GM12878 (cell line): Measurements from ENCODE around the gene CD48. TPM values are rescaled to one million over a fixed set of nuclear protein-coding genes. Genes with fewer than 3 reads are reported as not detected.

Experiments used
- BCL11A ChIP-seq: IDR thresholded peaks from 2 replicates; pipeline ENCODE4 v1.6.1; 2011; ENCODE audit warnings: low read depth, low read length
- CBX3 ChIP-seq: fragments of 200-600 bp; sonication (generic); IDR thresholded peaks from 2 replicates; pipeline ENCODE4 v1.6.1; 2016; ENCODE audit warnings: low read depth, borderline replicate concordance
- CBX5 ChIP-seq: sonication (generic); IDR thresholded peaks from 2 replicates; pipeline ENCODE4 v1.6.1; 2016; ENCODE audit warnings: low read depth, moderate library complexity, mild to moderate bottlenecking, inconsistent platforms
- EGR1 ChIP-seq, 2 experiments: IDR thresholded peaks; 1 replicate in 1 of 2; 2 replicates in 1 of 2; pipeline ENCODE4 v1.6.1; 2011 to 2012; ENCODE audit warnings: low read depth in 2 of 2, low read length in 2 of 2, borderline replicate concordance in 1 of 2, mild to moderate bottlenecking in 1 of 2, moderate library complexity in 1 of 2
- EP300 ChIP-seq, 2 experiments: fragments of 150-350 bp in 1 of 2; IDR thresholded peaks; 2 replicates each; pipeline ENCODE4 v1.6.1; 2011 to 2012; ENCODE audit warnings: low read depth in 2 of 2, low read length in 2 of 2, borderline replicate concordance in 1 of 2, improper control_type of control experiment in 1 of 2, inconsistent platforms in 1 of 2; ENCODE audit not compliant: control insufficient read depth in 1 of 2
- FOS ChIP-seq: IDR thresholded peaks from 3 replicates; pipeline ENCODE4 v1.6.1; 2011; ENCODE audit warnings: borderline replicate concordance; ENCODE audit not compliant: insufficient read length; ENCODE audit errors: extremely low read depth
- HDAC2 ChIP-seq: fragments of 200-600 bp; sonication (generic); IDR thresholded peaks from 2 replicates; pipeline ENCODE4 v1.6.1; 2017
- IKZF1 ChIP-seq: fragments of 450-650 bp; conservative IDR thresholded peaks from 2 replicates; pipeline ENCODE4 v1.6.1; 2017; ENCODE audit warnings: antibody characterized with exemption, mild to moderate bottlenecking
- JUNB ChIP-seq: IDR thresholded peaks from 2 replicates; pipeline ENCODE4 v1.6.1; 2016; ENCODE audit warnings: antibody characterized with exemption, mild to moderate bottlenecking
- JUND ChIP-seq: IDR thresholded peaks from 2 replicates; pipeline ENCODE4 v1.6.1; 2012; ENCODE audit warnings: low read depth, mild to moderate bottlenecking, low read length, improper control_type of control experiment, moderate library complexity
- MEF2A ChIP-seq: IDR thresholded peaks from 2 replicates; pipeline ENCODE4 v1.6.1; 2011; ENCODE audit warnings: low read depth, mild to moderate bottlenecking, low read length, moderate library complexity; ENCODE audit not compliant: insufficient read depth
- MXI1 ChIP-seq: fragments of 150-350 bp; IDR thresholded peaks from 2 replicates; pipeline ENCODE4 v1.6.1; 2011; ENCODE audit warnings: low read depth, mild to moderate bottlenecking, inconsistent platforms, low read length, improper control_type of control experiment
- NBN ChIP-seq: fragments of 450-650 bp; IDR thresholded peaks from 2 replicates; pipeline ENCODE4 v1.6.1; 2016
- NFIC ChIP-seq: IDR thresholded peaks from 2 replicates; pipeline ENCODE4 v1.6.1; 2012; ENCODE audit warnings: low read depth, mild to moderate bottlenecking, inconsistent platforms, low read length, moderate library complexity
- POLR2AphosphoS5 ChIP-seq: IDR thresholded peaks from 2 replicates; pipeline ENCODE4 v1.6.1; 2011; ENCODE audit warnings: mild to moderate bottlenecking, low read length, inconsistent platforms
- POU2F2 ChIP-seq: IDR thresholded peaks from 3 replicates; pipeline ENCODE4 v1.6.1; 2011; ENCODE audit warnings: low read depth, mild to moderate bottlenecking, low read length, borderline replicate concordance
- RAD21 ChIP-seq: IDR thresholded peaks from 2 replicates; pipeline ENCODE4 v1.6.1; 2011; ENCODE audit warnings: mild to moderate bottlenecking, low read depth, low read length, moderate library complexity; ENCODE audit not compliant: insufficient read depth
- RAD51 ChIP-seq: fragments of 450-650 bp; IDR thresholded peaks from 2 replicates; pipeline ENCODE4 v1.6.1; 2016; ENCODE audit warnings: moderate library complexity, mild to moderate bottlenecking, inconsistent platforms
- RBBP5 ChIP-seq: fragments of 200-600 bp; sonication (generic); conservative IDR thresholded peaks from 2 replicates; pipeline ENCODE4 v1.6.1; 2016
- SIX5 ChIP-seq: IDR thresholded peaks from 2 replicates; pipeline ENCODE4 v1.6.1; 2011; ENCODE audit warnings: mild to moderate bottlenecking, low read depth, low read length, moderate library complexity; ENCODE audit not compliant: severe bottlenecking
- SMAD5 ChIP-seq: IDR thresholded peaks from 2 replicates; pipeline ENCODE4 v1.6.1; 2016; ENCODE audit warnings: antibody characterized with exemption, low read depth
- SPI1 ChIP-seq: IDR thresholded peaks from 2 replicates; pipeline ENCODE4 v1.6.1; 2011; ENCODE audit warnings: low read depth, mild to moderate bottlenecking, low read length, moderate library complexity, borderline replicate concordance; ENCODE audit not compliant: insufficient read depth
- TARDBP ChIP-seq: IDR thresholded peaks from 2 replicates; pipeline ENCODE4 v1.6.1; 2016; ENCODE audit warnings: borderline replicate concordance
- TBL1XR1 ChIP-seq: IDR thresholded peaks from 2 replicates; pipeline ENCODE4 v1.6.1; 2012; ENCODE audit warnings: low read depth, low read length, improper control_type of control experiment
- ZNF207 ChIP-seq: fragments of 450-650 bp; IDR thresholded peaks from 2 replicates; pipeline ENCODE4 v1.6.1; 2014; ENCODE audit warnings: antibody characterized with exemption, mild to moderate bottlenecking, borderline replicate concordance
- polyA plus RNA-seq, 11 experiments: library from polyadenylated mRNA; depleted of rRNA in 4 of 11; unstranded in 6 of 11; stranded (reverse) in 5 of 11; fragments of >200 nt; fragmentation: Nextera tagmentation in 4 of 11; fragmentation: Illumina TruSeq in 1 of 11; extraction: Ambion mirVana in 4 of 11; extraction: Trizol in 1 of 11; gene quantifications; 1 replicate in 1 of 11; 2 replicates in 10 of 11; pipeline versions ENCODE4 v1.2.1 to v1.2.3, GENCODE V29; 2011 to 2016; ENCODE audit warnings: inconsistent platforms in 2 of 11, missing spikeins in 2 of 11, low read depth in 1 of 11
- total RNA-seq, 4 experiments: library from RNA; depleted of rRNA in 3 of 4; stranded (reverse); fragments of >200 nt in 3 of 4; fragmentation: Illumina TruSeq in 1 of 4; extraction: Trizol in 1 of 4; gene quantifications; 2 replicates each; pipeline versions ENCODE4 v1.2.1 to v1.2.3, GENCODE V29; 2013 to 2021
- TF ChIP-seq, protein P1 (sequence below), 3 experiments: IDR thresholded peaks in 2 of 3; conservative IDR thresholded peaks in 1 of 3; 2 replicates each; pipeline ENCODE4 v1.5.1; 2011; ENCODE audit warnings: low read depth in 3 of 3, low read length in 3 of 3, mild to moderate bottlenecking in 3 of 3, control low read depth in 2 of 3, moderate library complexity in 2 of 3, inconsistent platforms in 1 of 3, mixed read lengths in 1 of 3; ENCODE audit not compliant: control insufficient read depth in 2 of 3, insufficient read depth in 1 of 3; ENCODE audit errors: extremely low read depth in 1 of 3
- TF ChIP-seq, protein P2 (sequence below): IDR thresholded peaks from 2 replicates; pipeline ENCODE4 v1.6.1; 2012; ENCODE audit warnings: low read depth, low read length, improper control_type of control experiment
- TF ChIP-seq, protein P3 (sequence below): IDR thresholded peaks from 2 replicates; pipeline ENCODE4 v1.6.1; 2012; ENCODE audit warnings: low read length, inconsistent platforms

CD48 gene
- total and polyA plus RNA-seq, 10 of the 15 experiments (the other 5 are each of a cell fraction or from before 2014, with no cell fraction given), result 302 to 1,315 (median 430) TPM

DNA sequence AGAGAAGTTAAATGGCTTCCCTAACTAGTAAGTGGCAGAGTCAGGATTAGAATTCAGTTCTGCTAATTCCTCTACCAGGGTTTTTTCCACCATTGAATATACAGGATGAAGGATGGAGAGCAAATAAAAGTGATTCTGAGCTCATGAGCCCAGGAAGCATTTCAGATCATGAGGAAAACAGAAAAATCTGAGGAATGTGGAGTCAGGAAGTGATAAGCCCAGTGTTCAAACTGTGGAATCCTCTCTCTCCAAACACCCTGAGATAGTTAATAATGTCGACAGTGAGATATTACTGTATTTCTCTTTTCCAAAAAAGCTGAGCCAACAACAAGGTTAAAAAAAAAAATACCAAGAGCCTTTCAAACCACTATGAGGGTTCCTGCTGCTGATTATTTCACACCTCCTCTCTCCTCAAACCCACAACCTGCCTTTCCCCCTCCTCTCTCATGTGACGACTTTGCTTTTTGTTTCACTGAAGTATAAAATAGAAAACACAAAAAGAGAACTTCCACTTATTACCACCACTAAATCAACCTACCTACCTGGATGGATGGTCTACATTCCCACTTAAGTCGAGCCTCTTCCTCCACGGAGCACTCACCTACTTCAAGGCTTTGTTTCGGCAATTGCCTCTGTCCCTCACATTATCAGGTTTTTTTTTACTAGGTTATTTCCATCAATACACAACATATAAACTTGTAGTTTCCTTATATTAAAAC, 73.6 kb downstream of the CD48 start (continued):
- TF ChIP-seq, protein P1, sequence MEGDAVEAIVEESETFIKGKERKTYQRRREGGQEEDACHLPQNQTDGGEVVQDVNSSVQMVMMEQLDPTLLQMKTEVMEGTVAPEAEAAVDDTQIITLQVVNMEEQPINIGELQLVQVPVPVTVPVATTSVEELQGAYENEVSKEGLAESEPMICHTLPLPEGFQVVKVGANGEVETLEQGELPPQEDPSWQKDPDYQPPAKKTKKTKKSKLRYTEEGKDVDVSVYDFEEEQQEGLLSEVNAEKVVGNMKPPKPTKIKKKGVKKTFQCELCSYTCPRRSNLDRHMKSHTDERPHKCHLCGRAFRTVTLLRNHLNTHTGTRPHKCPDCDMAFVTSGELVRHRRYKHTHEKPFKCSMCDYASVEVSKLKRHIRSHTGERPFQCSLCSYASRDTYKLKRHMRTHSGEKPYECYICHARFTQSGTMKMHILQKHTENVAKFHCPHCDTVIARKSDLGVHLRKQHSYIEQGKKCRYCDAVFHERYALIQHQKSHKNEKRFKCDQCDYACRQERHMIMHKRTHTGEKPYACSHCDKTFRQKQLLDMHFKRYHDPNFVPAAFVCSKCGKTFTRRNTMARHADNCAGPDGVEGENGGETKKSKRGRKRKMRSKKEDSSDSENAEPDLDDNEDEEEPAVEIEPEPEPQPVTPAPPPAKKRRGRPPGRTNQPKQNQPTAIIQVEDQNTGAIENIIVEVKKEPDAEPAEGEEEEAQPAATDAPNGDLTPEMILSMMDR (IDR thresholded peaks at IDR 0.05 in 2 of 3, conservative IDR thresholded peaks at IDR 0.05 in 1 of 3; ENCODE audit: control insufficient read depth in 2 of 3, extremely low read depth in 1 of 3, insufficient read depth in 1 of 3, low read depth in 3 of 3, low read length in 3 of 3), result no peak
- TF ChIP-seq RAD21 (no peak), TARDBP (no peak), HDAC2 (no peak), CBX5 (no peak), RBBP5 (no peak), POLR2AphosphoS5 (peak; percentile 70), JUNB (no peak), SMAD5 (no peak; the same call in 1 of the 2 replicates), SPI1 (no peak), JUND (no peak), IKZF1 (peak; percentile 37; the same call in 1 of the 2 replicates), SIX5 (no peak), TBL1XR1 (no peak), NFIC (peak; percentile 22; the same call in 1 of the 2 replicates), EP300 (IDR thresholded peaks at IDR 0.05; ENCODE audit: borderline replicate concordance in 1 of 2, control insufficient read depth in 1 of 2, low read depth in 2 of 2, low read length in 2 of 2) (0 out of 4 replicates have a peak, but pooled peaks have one; percentile 32 to 36), CBX3 (no peak), MXI1 (0 out of 2 replicates have a peak, but pooled peaks have one; percentile 46), MEF2A (no peak), BCL11A (no peak), EGR1 (IDR thresholded peaks at IDR 0.05; ENCODE audit: borderline replicate concordance in 1 of 2, low read depth in 2 of 2, low read length in 2 of 2) (no peak), NBN (peak; percentile 72), FOS (no peak), ZNF207 (no peak), POU2F2 (peak; percentile 47; the same call in 1 of the 3 replicates), RAD51 (peak; percentile 66)
- TF ChIP-seq, protein P2, sequence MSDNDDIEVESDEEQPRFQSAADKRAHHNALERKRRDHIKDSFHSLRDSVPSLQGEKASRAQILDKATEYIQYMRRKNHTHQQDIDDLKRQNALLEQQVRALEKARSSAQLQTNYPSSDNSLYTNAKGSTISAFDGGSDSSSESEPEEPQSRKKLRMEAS, result no peak
- TF ChIP-seq, protein P3, sequence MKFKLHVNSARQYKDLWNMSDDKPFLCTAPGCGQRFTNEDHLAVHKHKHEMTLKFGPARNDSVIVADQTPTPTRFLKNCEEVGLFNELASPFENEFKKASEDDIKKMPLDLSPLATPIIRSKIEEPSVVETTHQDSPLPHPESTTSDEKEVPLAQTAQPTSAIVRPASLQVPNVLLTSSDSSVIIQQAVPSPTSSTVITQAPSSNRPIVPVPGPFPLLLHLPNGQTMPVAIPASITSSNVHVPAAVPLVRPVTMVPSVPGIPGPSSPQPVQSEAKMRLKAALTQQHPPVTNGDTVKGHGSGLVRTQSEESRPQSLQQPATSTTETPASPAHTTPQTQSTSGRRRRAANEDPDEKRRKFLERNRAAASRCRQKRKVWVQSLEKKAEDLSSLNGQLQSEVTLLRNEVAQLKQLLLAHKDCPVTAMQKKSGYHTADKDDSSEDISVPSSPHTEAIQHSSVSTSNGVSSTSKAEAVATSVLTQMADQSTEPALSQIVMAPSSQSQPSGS, result peak; percentile 49
